ENCODE measurements around the gene REPIN1. TPM values are rescaled to one million over a fixed set of nuclear protein-coding genes. Genes with fewer than 3 reads are reported as not detected.

REPIN1 gene
- polyA plus RNA-seq, 1 of the 3 experiments (the other 2 are of a cell fraction): 91.6 TPM

GRCh38 chr7:150342121-150342408 is 26.6 kb upstream of the REPIN1 start:
- Histone ChIP-seq H3K27ac (ENCODE audit: low read depth in 2 of 2, low read length in 1 of 2) (no peak overlapping the region), H3K4me1 (ENCODE audit: control insufficient read depth in 1 of 2, insufficient read depth in 2 of 2, low read depth in 1 of 2, low read length in 1 of 2) (no peaks in the 10 kb centered on the region; a peak in 1 of 4 replicates), H3K4me3 (ENCODE audit: low read depth in 2 of 2, low read length in 1 of 2) (no peak overlapping the region), H3K36me3 (replicated peaks in 1 of 2; ENCODE audit: control insufficient read depth in 1 of 2, insufficient read depth in 2 of 2, low read length in 1 of 2) (no peaks in the 10 kb centered on the region), H3K79me2 (ENCODE audit: insufficient read depth) (no peaks in the 10 kb centered on the region), H3K9me2 (no peaks in the 10 kb centered on the region), H3K4me2 (no peak overlapping the region), H3K27me3 (ENCODE audit: insufficient read depth) (peaks cover 8% of the 10 kb centered on the region; the same call in 1 of the 2 replicates), H2AFZ (ENCODE audit: low read depth) (no peak overlapping the region), H3F3A (replicated peaks; ENCODE audit: insufficient read depth) (no peaks in the 10 kb centered on the region), H3K9me3 (no peaks in the 10 kb centered on the region), H4K20me1 (ENCODE audit: insufficient read depth) (no peaks in the 10 kb centered on the region), H3K9ac (no peak overlapping the region)
- ChIA-PET POLR2A (no interaction called here), CTCF (interaction anchor here (1.1 to 1.9 kb wide), 2 partner anchors 12 to 80 kb away, joined by 3 to 5 read pairs; no protein-coding TSS in a partner anchor)
- TF ChIP-seq FOXM1 (IDR thresholded peaks at IDR 0.05; ENCODE audit: low read depth) (no peak), PBX3 (IDR thresholded peaks at IDR 0.05) (no peak), CHD2 (IDR thresholded peaks at IDR 0.05; ENCODE audit: low read length, partially characterized antibody) (no peak), REST (IDR thresholded peaks at IDR 0.05; ENCODE audit: low read depth, low read length) (no peak), TAF1 (IDR thresholded peaks at IDR 0.05; ENCODE audit: borderline replicate concordance, low read depth, low read length) (no peak), SMC3 (IDR thresholded peaks at IDR 0.05; ENCODE audit: low read depth, low read length) (no peak), SIN3A (IDR thresholded peaks at IDR 0.05; ENCODE audit: borderline replicate concordance, low read depth, low read length) (no peak), YY1 (IDR thresholded peaks at IDR 0.05; ENCODE audit: low read depth) (no peak), NRF1 (IDR thresholded peaks at IDR 0.05; ENCODE audit: low read depth, low read length) (no peak), EP300 (IDR thresholded peaks at IDR 0.05; ENCODE audit: borderline replicate concordance in 1 of 2, low read depth in 1 of 2, low read length in 1 of 2) (no peak), ZBTB33 (IDR thresholded peaks at IDR 0.05; ENCODE audit: borderline replicate concordance, low read depth) (no peak), POLR2AphosphoS5 (IDR thresholded peaks at IDR 0.05; ENCODE audit: low read depth, low read length) (no peak), TEAD4 (IDR thresholded peaks at IDR 0.05; ENCODE audit: borderline replicate concordance, insufficient read depth) (no peak), RXRA (IDR thresholded peaks at IDR 0.05; ENCODE audit: borderline replicate concordance, low read depth) (no peak)
- TF ChIP-seq, protein P1, sequence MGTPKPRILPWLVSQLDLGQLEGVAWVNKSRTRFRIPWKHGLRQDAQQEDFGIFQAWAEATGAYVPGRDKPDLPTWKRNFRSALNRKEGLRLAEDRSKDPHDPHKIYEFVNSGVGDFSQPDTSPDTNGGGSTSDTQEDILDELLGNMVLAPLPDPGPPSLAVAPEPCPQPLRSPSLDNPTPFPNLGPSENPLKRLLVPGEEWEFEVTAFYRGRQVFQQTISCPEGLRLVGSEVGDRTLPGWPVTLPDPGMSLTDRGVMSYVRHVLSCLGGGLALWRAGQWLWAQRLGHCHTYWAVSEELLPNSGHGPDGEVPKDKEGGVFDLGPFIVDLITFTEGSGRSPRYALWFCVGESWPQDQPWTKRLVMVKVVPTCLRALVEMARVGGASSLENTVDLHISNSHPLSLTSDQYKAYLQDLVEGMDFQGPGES (IDR thresholded peaks at IDR 0.05; ENCODE audit: low read depth, low read length): no peak
- WGBS (ENCODE audit: low lambda C conversion rate): 92% methylated on average over 9 of the region's 9 CpGs
- no peak for DNase-seq
